H1 (cell line): Measurements from ENCODE around the gene CEP83. TPM values are rescaled to one million over a fixed set of nuclear protein-coding genes. Genes with fewer than 3 reads are reported as not detected.

Experiments
- CTCF ChIA-PET: fragments of 300-600 bp; sonication (Branson Sonifier 250); formaldehyde crosslinking; loops from one replicate; lab custom pipeline; 2021; ENCODE audit not compliant: partially characterized antibody; lab: Charles Lee
- POLR2A ChIA-PET: fragments of 300-600 bp; sonication (Branson Sonifier 250); formaldehyde crosslinking; loops from one replicate; lab custom pipeline; 2021; ENCODE audit warnings: inconsistent platforms; ENCODE audit not compliant: partially characterized antibody; lab: Charles Lee
- DNase-seq, 2 experiments: peaks; one replicate each; pipeline versions ENCODE4 v3.0.0 to v3.0.0-alpha.2; 2010 to 2022; ENCODE audit warnings: low spot score in 2 of 2, low read depth in 1 of 2, mixed read lengths in 1 of 2
- FAIRE-seq: peaks from 2 replicates; lab custom pipeline; 2011; peaks lifted over from hg19 to GRCh38; lab: Jason Lieb, UNC
- H2AFZ ChIP-seq: 2 replicates; pipeline ENCODE4 v1.8.1; 2012; ENCODE audit warnings: low read length, inconsistent platforms
- H2AK5ac ChIP-seq: 2 replicates; pipeline ENCODE4 v1.6.1; 2013; ENCODE audit warnings: low read depth, low read length
- H2BK120ac ChIP-seq: replicated peaks from 2 replicates; pipeline ENCODE3; 2013; ENCODE audit warnings: low read depth, low read length, inconsistent platforms
- H2BK12ac ChIP-seq: 2 replicates; pipeline ENCODE4 v1.6.1; 2013; ENCODE audit warnings: low read depth, low read length
- H2BK15ac ChIP-seq: 2 replicates; pipeline ENCODE4 v1.6.1; 2013; ENCODE audit warnings: low read length
- H2BK20ac ChIP-seq: 2 replicates; pipeline ENCODE4 v1.6.1; 2013; ENCODE audit warnings: low read length
- H2BK5ac ChIP-seq: 2 replicates; pipeline ENCODE4 v1.6.1; 2013; ENCODE audit warnings: low read depth, low read length
- H3K14ac ChIP-seq: 2 replicates; pipeline ENCODE4 v1.6.1; 2013; ENCODE audit warnings: inconsistent platforms; ENCODE audit not compliant: insufficient read length
- H3K18ac ChIP-seq: 2 replicates; pipeline ENCODE4 v1.6.1; 2013; ENCODE audit warnings: low read length; ENCODE audit errors: extremely low read depth
- H3K23ac ChIP-seq: 2 replicates; pipeline ENCODE4 v1.6.1; 2013; ENCODE audit warnings: inconsistent platforms; ENCODE audit not compliant: insufficient read length
- H3K23me2 ChIP-seq: 2 replicates; pipeline ENCODE4 v1.6.1; 2013; ENCODE audit warnings: low read depth, low read length
- H3K27ac ChIP-seq: 2 replicates; pipeline ENCODE4 v1.6.1; 2011; ENCODE audit warnings: low read depth, low read length, inconsistent platforms
- H3K27me3 ChIP-seq, 4 experiments: replicated peaks in 1 of 4; 1 replicate in 1 of 4; 2 replicates in 3 of 4; pipeline versions ENCODE4 v1.6.1 to v1.8.1; 2011 to 2013; ENCODE audit warnings: low read length in 3 of 4, mild to moderate bottlenecking in 3 of 4, inconsistent platforms in 2 of 4, mixed read lengths in 2 of 4, moderate library complexity in 1 of 4; ENCODE audit not compliant: control insufficient read depth in 3 of 4, insufficient read depth in 3 of 4; ENCODE audit errors: extremely low read depth in 1 of 4
- H3K36me3 ChIP-seq, 4 experiments: 2 replicates each; pipeline versions ENCODE4 v1.6.1 to v1.8.1; 2011 to 2013; ENCODE audit warnings: mild to moderate bottlenecking in 4 of 4, low read length in 3 of 4, moderate library complexity in 2 of 4, control low read depth in 1 of 4, inconsistent platforms in 1 of 4; ENCODE audit not compliant: insufficient read depth in 4 of 4, control insufficient read depth in 2 of 4
- H3K4ac ChIP-seq: replicated peaks from 2 replicates; pipeline ENCODE3; 2013; ENCODE audit warnings: low read length, low read depth, mixed read lengths, inconsistent platforms; ENCODE audit not compliant: insufficient read length
- H3K4me1 ChIP-seq, 4 experiments: replicated peaks in 1 of 4; 1 replicate in 1 of 4; 2 replicates in 3 of 4; pipeline versions ENCODE4 v1.6.1 to v1.8.1; 2011 to 2013; ENCODE audit warnings: low read length in 3 of 4, inconsistent platforms in 2 of 4, mixed read lengths in 1 of 4; ENCODE audit not compliant: insufficient read depth in 4 of 4, control insufficient read depth in 3 of 4
- H3K4me2 ChIP-seq, 2 experiments: 2 replicates each; pipeline versions ENCODE4 v1.6.1 to v1.8.1; 2011 to 2013; ENCODE audit warnings: low read depth in 2 of 2, low read length in 2 of 2, control low read depth in 1 of 2, inconsistent platforms in 1 of 2, mild to moderate bottlenecking in 1 of 2; ENCODE audit not compliant: insufficient read depth in 1 of 2
- H3K4me3 ChIP-seq, 4 experiments: fragments of 200-600, 300-600 bp in 1 of 4; sonication (generic), shearing (Covaris generic), sonication (Bioruptor Twin) in 1 of 4; 2 replicates each; pipeline versions ENCODE4 v1.5.1 to v1.8.1; 2011 to 2016; ENCODE audit warnings: low read length in 4 of 4, low read depth in 3 of 4, control low read depth in 2 of 4, inconsistent platforms in 2 of 4, mild to moderate bottlenecking in 2 of 4, mixed read lengths in 1 of 4, moderate library complexity in 1 of 4; ENCODE audit not compliant: insufficient read depth in 2 of 4; ENCODE audit errors: extremely low read depth in 1 of 4
- H3K56ac ChIP-seq: replicated peaks from 2 replicates; pipeline ENCODE3; 2013; ENCODE audit warnings: low read depth, mild to moderate bottlenecking, mixed read lengths, low read length, inconsistent platforms; ENCODE audit not compliant: insufficient read length
- H3K79me1 ChIP-seq: 2 replicates; pipeline ENCODE4 v1.6.1; 2013; ENCODE audit warnings: low read depth, low read length, control low read depth
- H3K79me2 ChIP-seq, 2 experiments: 2 replicates each; pipeline versions ENCODE4 v1.6.1 to v1.8.1; 2012 to 2013; ENCODE audit warnings: low read length in 2 of 2, mild to moderate bottlenecking in 2 of 2, inconsistent platforms in 1 of 2; ENCODE audit not compliant: insufficient read depth in 2 of 2, control insufficient read depth in 1 of 2
- H3K9ac ChIP-seq, 4 experiments: replicated peaks in 1 of 4; 1 replicate in 1 of 4; 2 replicates in 3 of 4; pipeline versions ENCODE4 v1.6.1 to v1.8.1; 2011 to 2013; ENCODE audit warnings: low read depth in 3 of 4, low read length in 3 of 4, control low read depth in 2 of 4, mild to moderate bottlenecking in 2 of 4, moderate library complexity in 2 of 4, inconsistent platforms in 1 of 4; ENCODE audit errors: extremely low read depth in 1 of 4
- H3K9me3 ChIP-seq, 2 experiments: 2 replicates each; pipeline versions ENCODE4 v1.6.1 to v1.8.1; 2012 to 2013; ENCODE audit warnings: mild to moderate bottlenecking in 2 of 2, moderate library complexity in 2 of 2, control low read depth in 1 of 2, inconsistent platforms in 1 of 2, low read depth in 1 of 2, low read length in 1 of 2, mixed read lengths in 1 of 2; ENCODE audit not compliant: insufficient read depth in 2 of 2
- H4K20me1 ChIP-seq, 2 experiments: replicated peaks in 1 of 2; 2 replicates each; pipeline versions ENCODE3 to v1.8.1; 2011 to 2013; ENCODE audit warnings: inconsistent platforms in 2 of 2, low read length in 2 of 2, mild to moderate bottlenecking in 1 of 2; ENCODE audit not compliant: insufficient read depth in 2 of 2, control insufficient read depth in 1 of 2
- H4K5ac ChIP-seq: 2 replicates; pipeline ENCODE4 v1.6.1; 2013; ENCODE audit warnings: low read length, low read depth, mixed read lengths, inconsistent platforms; ENCODE audit not compliant: insufficient read length
- H4K8ac ChIP-seq: 2 replicates; pipeline ENCODE4 v1.8.0; 2013; ENCODE audit warnings: mild to moderate bottlenecking, moderate library complexity, low read length, inconsistent platforms; ENCODE audit not compliant: insufficient read depth; ENCODE audit errors: extremely low read depth
- H4K91ac ChIP-seq: replicated peaks from 2 replicates; pipeline ENCODE3; 2013; ENCODE audit warnings: low read length, mixed read lengths, inconsistent platforms; ENCODE audit not compliant: insufficient read length
- GTF2F1 ChIP-seq: IDR thresholded peaks from 2 replicates; pipeline ENCODE4 v1.6.1; 2012; ENCODE audit warnings: low read depth, low read length, improper control_type of control experiment, borderline replicate concordance
- RBBP5 ChIP-seq: IDR thresholded peaks from 2 replicates; pipeline ENCODE4 v1.7.1; 2012; ENCODE audit warnings: low read depth, mild to moderate bottlenecking, inconsistent platforms, low read length, moderate library complexity, borderline replicate concordance
- SIN3A ChIP-seq, 2 experiments: IDR thresholded peaks in 1 of 2; conservative IDR thresholded peaks in 1 of 2; 2 replicates each; pipeline ENCODE4 v1.6.1; 2011 to 2012; ENCODE audit warnings: low read length in 2 of 2, improper control_type of control experiment in 1 of 2, low read depth in 1 of 2, mild to moderate bottlenecking in 1 of 2
- TBP ChIP-seq: IDR thresholded peaks from 2 replicates; pipeline ENCODE4 v1.6.1; 2011; ENCODE audit warnings: low read depth, low read length, improper control_type of control experiment
- WGBS, 2 experiments: shearing (Covaris generic) in 1 of 2; methylation state at CpG; one replicate each; pipeline versions ENCODE4 v1.1.6 to v1.1.7; 2013 to 2015; ENCODE audit warnings: low lambda C conversion rate in 2 of 2, mixed read lengths in 2 of 2, inconsistent platforms in 1 of 2, low coverage in 1 of 2, missing lambda C conversion rate in 1 of 2; ENCODE audit not compliant: insufficient replicate concordance in 2 of 2, insufficient coverage in 1 of 2, insufficient read length in 1 of 2; ENCODE audit errors: extremely low coverage in 1 of 2, missing lambda C conversion rate in 1 of 2; 5-methylcytosine and 5-hydroxymethylcytosine counted together
- polyA plus RNA-seq, 7 experiments: library from polyadenylated mRNA; depleted of rRNA in 3 of 7; stranded (reverse) in 5 of 7; unstranded in 2 of 7; fragments of >200 nt in 5 of 7; fragments of 200-250 nt in 2 of 7; gene quantifications; 1 replicate in 5 of 7; 2 replicates in 1 of 7; 4 replicates in 1 of 7; pipeline versions ENCODE4 v1.2.1 to v1.2.3, GENCODE V29; 2011 to 2013; ENCODE audit warnings: missing spikeins in 2 of 7, mixed read lengths in 2 of 7
- total RNA-seq: library from RNA; stranded (reverse); fragmentation: NEBNext Ultra II Directional; extraction: Animal tissue kit (Norgen Biotek cat#: 25700); gene quantifications from 2 replicates; pipeline ENCODE4 v1.2.1, GENCODE V29; 2021
- TF ChIP-seq, protein P1 (sequence below): IDR thresholded peaks from 2 replicates; pipeline ENCODE4 v1.6.1; 2012; ENCODE audit warnings: inconsistent platforms

CEP83 gene
- total and polyA plus RNA-seq, 2 of the 8 experiments (the other 6 are each of a cell fraction or from before 2014, with no cell fraction given): 6.0 to 25.8 TPM

DNA sequence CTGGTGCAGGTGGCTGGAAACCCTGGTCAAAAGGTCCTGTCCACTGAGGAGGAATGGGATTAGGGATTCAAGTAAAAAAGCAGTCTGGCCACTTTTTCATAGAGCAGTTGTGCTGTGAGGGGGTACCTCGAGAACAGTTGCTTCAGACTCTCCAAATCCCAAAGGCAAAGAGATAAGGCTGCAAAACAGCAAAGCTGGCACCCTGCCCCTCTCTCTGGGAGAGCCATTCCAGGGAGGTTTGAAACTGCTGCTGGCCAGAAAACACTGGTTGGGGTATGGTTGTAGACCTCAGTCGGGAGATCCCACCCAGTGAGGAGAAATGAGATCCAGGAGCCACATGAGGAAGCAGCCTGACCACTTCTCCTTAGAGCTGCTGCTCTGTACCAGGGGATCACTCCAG, 137.3 kb downstream of the CEP83 start:
- no peak overlapping the region for H2BK20ac ChIP-seq
- TF ChIP-seq GTF2F1 (no peak), RBBP5 (no peak), TBP (no peak), SIN3A (conservative IDR thresholded peaks at IDR 0.05 in 1 of 2, IDR thresholded peaks at IDR 0.05 in 1 of 2; ENCODE audit: low read depth in 1 of 2, low read length in 2 of 2) (no peak)
- TF ChIP-seq, protein P1, sequence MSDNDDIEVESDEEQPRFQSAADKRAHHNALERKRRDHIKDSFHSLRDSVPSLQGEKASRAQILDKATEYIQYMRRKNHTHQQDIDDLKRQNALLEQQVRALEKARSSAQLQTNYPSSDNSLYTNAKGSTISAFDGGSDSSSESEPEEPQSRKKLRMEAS: no peak
- H3K27me3 ChIP-seq: no peaks in the 10 kb centered on the region
- H3K36me3 ChIP-seq: peaks cover 2 to 37% (median 18%) of the 10 kb centered on the region in 4 experiments; a peak in 6 of 8 replicates
- no peak overlapping the region for H3K4me3 ChIP-seq
- H2AFZ ChIP-seq: no peak overlapping the region
- H3K9me3 ChIP-seq: peaks cover 28 to 30% of the 10 kb centered on the region in 2 experiments
- H3K4ac ChIP-seq: no peak overlapping the region
- H3K18ac ChIP-seq: no peak overlapping the region
- no peak overlapping the region for H2BK120ac ChIP-seq
- H2AK5ac ChIP-seq: no peak overlapping the region
- WGBS, 2 experiments: 97% methylated on average over 2 of the region's 2 CpGs; no CpG with 5 or more reads in 1 of the 2 experiments
- no peaks in the 10 kb centered on the region for H3K79me2 ChIP-seq
- no peaks in the 10 kb centered on the region for H4K20me1 ChIP-seq
- ChIA-PET POLR2A (no interaction called here), CTCF (interaction anchor here (1.5 kb wide), 1 partner anchor 29 kb away, joined by 3 read pairs; no protein-coding TSS in a partner anchor)
- no peak overlapping the region for H4K5ac ChIP-seq
- H3K14ac ChIP-seq: no peak overlapping the region
- H3K23me2 ChIP-seq: no peaks in the 10 kb centered on the region
- no peak for DNase-seq
- H3K4me1 ChIP-seq: no peaks in the 10 kb centered on the region
- H2BK15ac ChIP-seq: no peak overlapping the region
- H2BK12ac ChIP-seq: no peak overlapping the region
- H3K79me1 ChIP-seq: no peaks in the 10 kb centered on the region
- no peak overlapping the region for H2BK5ac ChIP-seq
- H3K56ac ChIP-seq: no peak overlapping the region
- H4K8ac ChIP-seq: no peak overlapping the region
- H3K27ac ChIP-seq: no peak overlapping the region
- H3K4me2 ChIP-seq: no peak overlapping the region
- FAIRE-seq: no peak
- no peak overlapping the region for H4K91ac ChIP-seq
- H3K23ac ChIP-seq: no peak overlapping the region
- H3K9ac ChIP-seq: no peak overlapping the region
